BJ (cell line): Measurements from ENCODE around the gene TKT. TPM values are rescaled to one million over a fixed set of nuclear protein-coding genes. Genes with fewer than 3 reads are reported as not detected.

Source experiments
- CTCF ChIA-PET: fragments of 350-600 bp; formaldehyde crosslinking; extraction: SDS; loops from one replicate; lab custom pipeline; 2021; ENCODE audit warnings: antibody characterized with exemption, inconsistent platforms; lab: Yijun Ruan, JAX
- POLR2A ChIA-PET: fragments of 300-600 bp; sonication (Branson Sonifier 250); formaldehyde crosslinking; extraction: SDS; loops from one replicate; lab custom pipeline; 2021; ENCODE audit warnings: antibody characterized with exemption; lab: Charles Lee
- DNase-seq: peaks from one replicate; pipeline ENCODE4 v3.0.0-alpha.2; 2011; ENCODE audit warnings: low read depth
- H3K27me3 ChIP-seq: 2 replicates; pipeline ENCODE4 v1.6.0; 2011; ENCODE audit warnings: low read length; ENCODE audit not compliant: control insufficient read depth, insufficient read depth
- H3K36me3 ChIP-seq: 2 replicates; pipeline ENCODE4 v1.5.1; 2011; ENCODE audit warnings: low read length; ENCODE audit not compliant: control insufficient read depth, insufficient read depth
- H3K4me3 ChIP-seq: 2 replicates; pipeline ENCODE4 v1.5.1; 2011; ENCODE audit warnings: low read depth, mild to moderate bottlenecking, control low read depth, low read length
- CTCF ChIP-seq: IDR thresholded peaks from 2 replicates; pipeline ENCODE4 v1.5.1; 2011; ENCODE audit warnings: low read depth, mild to moderate bottlenecking, control low read depth, inconsistent platforms, low read length, moderate library complexity; ENCODE audit not compliant: insufficient read depth
- polyA plus RNA-seq: library from polyadenylated mRNA; depleted of rRNA; stranded (reverse); fragments of >200 nt; gene quantifications from 2 replicates; pipeline ENCODE4 v1.2.3, GENCODE V29; 2011

TKT gene
- polyA plus RNA-seq, 1 experiment: 305 TPM

DNA sequence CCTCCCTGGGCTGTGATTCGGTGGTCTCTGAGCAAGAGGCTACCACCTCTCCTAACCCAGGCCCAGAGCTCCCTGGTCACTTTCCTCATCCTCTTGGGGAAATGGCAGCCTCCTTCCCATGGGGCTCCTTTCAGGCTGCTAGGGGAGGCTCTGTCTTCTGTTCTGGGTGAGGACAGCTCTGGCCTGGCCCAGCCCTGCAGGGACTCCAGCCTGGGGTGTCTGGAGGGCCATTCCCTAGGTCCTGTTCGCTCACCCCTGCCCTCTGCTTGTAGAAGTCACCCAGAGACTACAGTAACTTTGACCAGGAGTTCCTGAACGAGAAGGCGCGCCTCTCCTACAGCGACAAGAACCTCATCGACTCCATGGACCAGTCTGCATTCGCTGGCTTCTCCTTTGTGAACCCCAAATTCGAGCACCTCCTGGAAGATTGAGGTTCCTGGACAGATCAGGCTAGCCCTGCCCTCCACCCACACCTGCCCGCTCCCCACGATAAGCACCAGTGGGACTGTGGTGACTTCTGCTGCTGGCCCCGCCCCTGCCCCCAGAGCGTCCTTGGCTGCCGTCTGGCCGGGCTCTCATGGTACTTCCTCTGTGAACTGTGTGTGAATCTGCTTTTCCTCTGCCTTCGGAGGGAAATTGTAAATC lies 63.9 kb downstream of the TKT start:
- Histone ChIP-seq H3K36me3 (peaks cover 12% of the 10 kb centered on the region), H3K27me3 (no peaks in the 10 kb centered on the region), H3K4me3 (no peak overlapping the region)
- POLR2A ChIA-PET: no interaction called here
- no peak for TF ChIP-seq CTCF
- CTCF ChIA-PET: interaction anchor here (0.9 to 12.6 kb wide), 4 partner anchors 9 to 76 kb away, joined by 3 to 206 read pairs (median 46); no protein-coding TSS in a partner anchor
- no peak for DNase-seq

- peaks cover 18% of the 10 kb centered on the region for H3K36me3 ChIP-seq
- no peaks in the 10 kb centered on the region for H3K27me3 ChIP-seq
- ChIA-PET POLR2A (no interaction called here), CTCF (interaction anchor here (0.6 to 1.7 kb wide), 3 partner anchors 56 to 76 kb away, joined by 3 to 4 read pairs (median 3); no protein-coding TSS in a partner anchor)
- no peak for TF ChIP-seq CTCF
- no peak overlapping the region for H3K4me3 ChIP-seq
- DNase-seq: no peak
Observed at GRCh38 chr3:53190659-53191058, 65.2 kb downstream of the TKT start.

- CTCF ChIA-PET: interaction anchor here (0.6 to 1.7 kb wide), 3 partner anchors 12 to 75 kb away, joined by 3 to 4 read pairs (median 3); no protein-coding TSS in a partner anchor
- Histone ChIP-seq H3K4me3 (no peak overlapping the region), H3K36me3 (peaks cover 20% of the 10 kb centered on the region), H3K27me3 (no peaks in the 10 kb centered on the region)
- no peak for TF ChIP-seq CTCF
- no peak for DNase-seq
- POLR2A ChIA-PET: no interaction called here
Observed at GRCh38 chr3:53189276-53189675, 66.5 kb downstream of the TKT start.

DNA sequence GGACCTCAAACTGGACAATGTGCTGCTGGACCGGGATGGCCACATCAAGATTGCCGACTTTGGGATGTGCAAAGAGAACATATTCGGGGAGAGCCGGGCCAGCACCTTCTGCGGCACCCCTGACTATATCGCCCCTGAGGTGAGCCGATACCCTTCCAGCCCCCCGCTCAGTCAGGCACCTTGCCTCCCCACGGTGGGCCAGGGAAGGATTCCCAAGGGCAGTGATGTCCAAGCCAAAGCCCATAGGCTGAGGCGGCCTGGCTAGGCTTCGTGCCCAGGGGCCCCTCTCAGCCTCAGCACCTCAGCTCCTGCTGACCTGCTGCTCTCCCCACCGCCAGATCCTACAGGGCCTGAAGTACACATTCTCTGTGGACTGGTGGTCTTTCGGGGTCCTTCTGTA lies 67.1 kb downstream of the TKT start:
- ChIA-PET CTCF (interaction anchor here (1.3 kb wide), 1 partner anchor 54 kb away, joined by 3 read pairs; no protein-coding TSS in a partner anchor), POLR2A (no interaction called here)
- peaks cover 20% of the 10 kb centered on the region for H3K36me3 ChIP-seq
- H3K27me3 ChIP-seq: no peaks in the 10 kb centered on the region
- no peak for TF ChIP-seq CTCF
- no peak overlapping the region for H3K4me3 ChIP-seq
- no peak for DNase-seq

GRCh38 chr3:53188136-53188685 lies 67.6 kb downstream of the TKT start:
- no peak for DNase-seq
- no peak for TF ChIP-seq CTCF
- POLR2A ChIA-PET: no interaction called here
- Histone ChIP-seq H3K36me3 (peaks cover 23% of the 10 kb centered on the region), H3K4me3 (no peak overlapping the region), H3K27me3 (no peaks in the 10 kb centered on the region)
- CTCF ChIA-PET: interaction anchor here (0.7 to 1.7 kb wide), 3 partner anchors 8 to 71 kb away, joined by 3 to 8 read pairs (median 3); no protein-coding TSS in a partner anchor
